ENCODE data around the gene TMEM11.

TMEM11 gene

DNA sequence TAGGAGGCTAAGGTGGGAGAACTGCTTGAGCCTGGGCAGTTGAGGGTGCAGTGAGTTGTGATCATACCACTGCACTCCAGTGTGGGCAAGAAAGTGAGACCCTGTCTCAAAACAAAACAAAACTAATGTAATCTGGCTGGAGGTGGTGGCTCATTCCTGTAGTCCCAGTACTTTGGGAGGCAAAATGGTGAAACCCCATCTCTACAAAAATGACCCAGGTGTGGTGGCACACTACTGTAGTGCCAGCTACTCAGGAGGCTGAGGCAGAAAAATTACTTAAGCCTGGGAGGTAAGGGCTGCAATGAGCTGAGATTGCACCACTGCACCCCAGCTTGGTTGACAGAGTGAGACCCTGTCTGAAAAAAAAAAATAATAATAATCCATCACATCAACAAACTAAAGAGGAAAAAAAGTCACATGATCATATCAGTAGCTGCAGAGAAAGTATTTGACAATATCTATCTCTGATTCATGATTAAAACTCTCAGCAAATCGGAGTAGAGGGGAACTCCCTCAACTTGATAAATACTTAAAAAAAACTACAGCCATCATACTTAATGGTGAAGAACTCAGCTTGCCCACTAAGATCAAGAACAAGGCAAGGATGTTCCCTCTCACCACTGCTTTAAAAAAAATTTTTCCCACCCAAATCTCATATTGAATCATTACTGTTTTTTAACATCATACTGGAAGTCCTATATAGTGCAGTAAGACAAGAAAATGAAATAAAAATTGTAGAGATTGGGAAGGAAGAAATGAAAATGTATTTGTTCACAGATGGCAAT lies 56.2 kb downstream of the TMEM11 start:
- no peak for DNase-seq (ENCODE audit: low spot score)

DNA sequence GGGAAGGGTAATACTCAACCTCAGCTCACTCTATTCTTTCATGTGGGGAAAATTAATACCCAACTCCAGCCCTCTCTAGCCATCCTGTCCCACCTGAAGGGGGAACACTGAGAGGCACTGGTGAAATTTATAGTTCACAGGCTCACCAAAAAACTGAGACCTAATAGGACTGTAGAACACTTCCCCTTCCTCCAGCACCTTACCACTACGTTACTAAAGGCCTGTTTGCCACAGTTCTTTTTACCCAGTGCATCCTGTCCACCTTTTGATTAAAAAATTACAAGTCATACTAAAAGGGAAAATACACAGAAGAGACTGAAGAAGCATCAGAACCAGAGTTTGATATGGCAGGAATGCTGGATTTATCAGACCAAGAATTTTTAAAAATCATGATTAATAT lies 61.2 kb downstream of the TMEM11 start:
- DNase-seq (ENCODE audit: low spot score), result no peak

DNA sequence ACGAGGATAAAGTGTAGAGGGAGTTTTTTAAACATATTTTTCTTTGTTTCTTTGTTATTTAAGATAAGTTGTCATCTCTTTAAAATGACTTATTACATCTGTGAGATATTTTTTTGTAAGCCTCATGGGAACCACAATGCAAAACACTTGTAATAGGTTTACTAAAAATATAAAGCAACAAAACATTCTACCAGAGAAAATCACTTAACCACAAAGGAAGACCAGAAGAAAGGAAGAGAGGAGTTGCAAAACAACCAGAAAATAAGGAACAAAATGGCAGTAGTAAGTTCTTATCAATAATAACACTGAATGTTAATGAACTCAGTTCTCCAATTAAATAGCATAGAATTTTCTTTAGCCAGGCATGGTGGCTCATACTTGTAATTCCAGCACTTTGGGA lies 64.3 kb downstream of the TMEM11 start:
- DNase-seq (ENCODE audit: low spot score), result no peak
